GM12801 (cell line): ENCODE measurements around the gene LIG3.

Source experiments
- CTCF ChIP-seq: IDR thresholded peaks from one replicate; pipeline ENCODE4 v1.5.1; 2011; ENCODE audit warnings: control low read depth; ENCODE audit not compliant: insufficient read length; ENCODE audit errors: extremely low read depth

LIG3 gene

GRCh38 chr17:34980353-34980680 lies at the start of gene LIG3:
LIG3 (plus strand) TSS chr17:34980512; CDS start chr17:34983006, 2,494 bp downstream.
- TF ChIP-seq CTCF: no peak

- no peak for TF ChIP-seq CTCF
Observed at GRCh38 chr17:34958438-34958837, 21.9 kb upstream of the LIG3 start.

- TF ChIP-seq CTCF: no peak
Observed at GRCh38 chr17:34961093-34961911, 19.0 kb upstream of the LIG3 start, which contains the start of the genes CCT6B and ZNF830. CCT6B (minus strand) TSS chr17:34961460; CDS start chr17:34961393, 67 bp downstream. ZNF830 (plus strand) TSS chr17:34961540; CDS start chr17:34961567, 27 bp downstream.

- no peak for TF ChIP-seq CTCF
Observed at GRCh38 chr17:34974179-34974578, 6.1 kb upstream of the LIG3 start.

- TF ChIP-seq CTCF: no peak
Observed at GRCh38 chr17:34974794-34975785, 5.2 kb upstream of the LIG3 start.

GRCh38 chr17:34979153-34979552 lies 1.2 kb upstream of the LIG3 start:
- no peak for TF ChIP-seq CTCF
